Ascending aorta (tissue), 2 donors: Measurements from ENCODE around the gene RGR. TPM values are rescaled to one million over a fixed set of nuclear protein-coding genes. Genes with fewer than 3 reads are reported as not detected.

Source experiments
- DNase-seq, 2 donors: peaks; one replicate each; pipeline ENCODE4 v3.0.0-alpha.2; 2019; ENCODE audit warnings: low spot score in 2 of 2
- H3K27ac ChIP-seq, 2 donors: fragments of 200-600 bp; sonication (generic); one replicate each; pipeline ENCODE4 v1.5.1; 2016 to 2017; ENCODE audit warnings: mild to moderate bottlenecking in 1 of 2
- H3K27me3 ChIP-seq: fragments of 200-600 bp; sonication (generic); one replicate; pipeline ENCODE4 v1.5.1; 2017
- H3K36me3 ChIP-seq, 2 donors: fragments of 200-600 bp; sonication (generic); one replicate each; pipeline ENCODE4 v1.5.1; 2016
- H3K4me1 ChIP-seq, 2 donors: fragments of 200-600 bp; sonication (generic); one replicate each; pipeline ENCODE4 v1.5.1; 2016 to 2017; ENCODE audit warnings: mild to moderate bottlenecking in 1 of 2
- H3K4me3 ChIP-seq, 2 donors: fragments of 200-600 bp; sonication (generic); one replicate each; pipeline ENCODE4 v1.5.1; 2016 to 2017; ENCODE audit warnings: mild to moderate bottlenecking in 1 of 2
- H3K9me3 ChIP-seq, 2 donors: fragments of 200-600 bp; sonication (generic); one replicate each; pipeline ENCODE4 v1.5.1; 2016
- CTCF ChIP-seq, 3 experiments: fragments of 200-600 bp in 2 of 3; fragments of 450-650 bp in 1 of 3; sonication (generic) in 2 of 3; IDR thresholded peaks; one replicate each; pipeline ENCODE4 v1.5.1; 2016 to 2019; ENCODE audit warnings: antibody characterized with exemption in 3 of 3, mild to moderate bottlenecking in 1 of 3, moderate library complexity in 1 of 3
- intact Hi-C: fragments of 100-400 bp; cut with DNase I; formaldehyde crosslinking; loops from one replicate; pipeline ENCODE4 v1.15.1; 2023
- total RNA-seq: library from RNA; depleted of rRNA; stranded (reverse); fragments of >200 nt; gene quantifications from one replicate; pipeline ENCODE4 v1.1.0, GENCODE V29; 2016

RGR gene
- total RNA-seq, 1 donor from 2014 or later, result not detected

- Histone ChIP-seq H3K9me3 (no peaks in the 10 kb centered on the region), H3K27ac (no peak overlapping the region), H3K27me3 (no peaks in the 10 kb centered on the region), H3K4me3 (no peak overlapping the region), H3K36me3 (no peaks in the 10 kb centered on the region), H3K4me1 (no peaks in the 10 kb centered on the region)
- DNase-seq, result no peak
- TF ChIP-seq CTCF (IDR thresholded peaks at IDR 0.05), result no peak
- intact Hi-C loops, result no loop called here
Measured at GRCh38 chr10:84230359-84230758, 14.5 kb upstream of the RGR start.

GRCh38 chr10:84232376-84232775, 12.5 kb upstream of the RGR start:
- H3K27ac ChIP-seq, result no peak overlapping the region
- no peaks in the 10 kb centered on the region for H3K4me1 ChIP-seq
- TF ChIP-seq CTCF (IDR thresholded peaks at IDR 0.05), result no peak
- H3K9me3 ChIP-seq, result no peaks in the 10 kb centered on the region
- no peaks in the 10 kb centered on the region for H3K36me3 ChIP-seq
- intact Hi-C loops, result no loop called here
- H3K4me3 ChIP-seq, result no peak overlapping the region
- DNase-seq, result no peak
- no peaks in the 10 kb centered on the region for H3K27me3 ChIP-seq

- Histone ChIP-seq H3K4me3 (no peak overlapping the region), H3K27me3 (no peaks in the 10 kb centered on the region), H3K27ac (no peak overlapping the region), H3K9me3 (no peaks in the 10 kb centered on the region), H3K36me3 (no peaks in the 10 kb centered on the region), H3K4me1 (no peaks in the 10 kb centered on the region)
- no peak for TF ChIP-seq CTCF (IDR thresholded peaks at IDR 0.05)
- intact Hi-C loops, result no loop called here
- DNase-seq, result no peak
Measured at GRCh38 chr10:84233940-84234339, 10.9 kb upstream of the RGR start.

- Histone ChIP-seq H3K4me3 (no peak overlapping the region), H3K4me1 (no peaks in the 10 kb centered on the region), H3K36me3 (no peaks in the 10 kb centered on the region), H3K9me3 (no peaks in the 10 kb centered on the region), H3K27me3 (no peaks in the 10 kb centered on the region), H3K27ac (no peak overlapping the region)
- no peak for TF ChIP-seq CTCF (IDR thresholded peaks at IDR 0.05)
- intact Hi-C loops, result no loop called here
- no peak for DNase-seq
Measured at GRCh38 chr10:84234479-84234878, 10.4 kb upstream of the RGR start.

- H3K36me3 ChIP-seq, result no peaks in the 10 kb centered on the region
- no peaks in the 10 kb centered on the region for H3K9me3 ChIP-seq
- no peaks in the 10 kb centered on the region for H3K4me1 ChIP-seq
- no peak for DNase-seq
- no peak overlapping the region for H3K4me3 ChIP-seq
- no peak for TF ChIP-seq CTCF (IDR thresholded peaks at IDR 0.05)
- intact Hi-C loops, result no loop called here
- H3K27me3 ChIP-seq, result no peaks in the 10 kb centered on the region
- H3K27ac ChIP-seq, result no peak overlapping the region
Measured at GRCh38 chr10:84235096-84235495, 9.8 kb upstream of the RGR start.

- Histone ChIP-seq H3K27me3 (no peaks in the 10 kb centered on the region), H3K9me3 (no peaks in the 10 kb centered on the region), H3K4me3 (no peak overlapping the region), H3K27ac (no peak overlapping the region), H3K36me3 (no peaks in the 10 kb centered on the region), H3K4me1 (no peaks in the 10 kb centered on the region)
- intact Hi-C loops, result no loop called here
- DNase-seq, result no peak
- TF ChIP-seq CTCF (IDR thresholded peaks at IDR 0.05), result no peak
Measured at GRCh38 chr10:84236807-84237198, 8.1 kb upstream of the RGR start.
